C1 segment of cervical spinal cord (tissue), 14 donors: Measurements from ENCODE around the gene SLMAP.

Experiments
- DNase-seq, 14 donors: peaks; one replicate each; lab custom pipeline; 2025; lab: John Stamatoyannopoulos, UW

SLMAP gene

GRCh38 chr3:57755741-57756527 is at the start of gene SLMAP:
Gene SLMAP (plus strand): TSS chr3:57756309. CDS start chr3:57757652, 1,343 bp downstream.
- DNase-seq, result peak; percentile 83 to 97 (median 95)

- no peak for DNase-seq
Observed at GRCh38 chr3:57706462-57706861, 49.6 kb upstream of the SLMAP start.

- no peak for DNase-seq
Observed at GRCh38 chr3:57709031-57709430, 47.1 kb upstream of the SLMAP start.

GRCh38 chr3:57709559-57709958 is 46.5 kb upstream of the SLMAP start:
- DNase-seq, result no peak

GRCh38 chr3:57715686-57716085 is 40.4 kb upstream of the SLMAP start:
- no peak for DNase-seq

- DNase-seq, result no peak
Observed at GRCh38 chr3:57717205-57717868, 38.8 kb upstream of the SLMAP start.

GRCh38 chr3:57718118-57718517 is 38.0 kb upstream of the SLMAP start:
- DNase-seq, result no peak

GRCh38 chr3:57726397-57726796 is 29.7 kb upstream of the SLMAP start:
- DNase-seq, result no peak

GRCh38 chr3:57727106-57727505 is 29.0 kb upstream of the SLMAP start:
- no peak for DNase-seq

- DNase-seq, result no peak
Observed at GRCh38 chr3:57729334-57730045, 26.6 kb upstream of the SLMAP start.

- DNase-seq, result no peak
Observed at GRCh38 chr3:57730682-57731081, 25.4 kb upstream of the SLMAP start.

- no peak for DNase-seq
Observed at GRCh38 chr3:57731311-57731710, 24.8 kb upstream of the SLMAP start.

GRCh38 chr3:57733790-57734189 is 22.3 kb upstream of the SLMAP start:
- no peak for DNase-seq

- no peak for DNase-seq
Observed at GRCh38 chr3:57735405-57735804, 20.7 kb upstream of the SLMAP start.

GRCh38 chr3:57737840-57738239 is 18.3 kb upstream of the SLMAP start:
- no peak for DNase-seq

GRCh38 chr3:57738391-57738790 is 17.7 kb upstream of the SLMAP start:
- DNase-seq, result no peak

GRCh38 chr3:57740027-57740426 is 16.1 kb upstream of the SLMAP start:
- DNase-seq, result no peak

GRCh38 chr3:57743496-57743895 is 12.6 kb upstream of the SLMAP start:
- DNase-seq, result no peak

GRCh38 chr3:57745101-57745500 is 11.0 kb upstream of the SLMAP start:
- no peak for DNase-seq

GRCh38 chr3:57746156-57747010 is 9.7 kb upstream of the SLMAP start:
- no peak for DNase-seq

- DNase-seq, result no peak
Observed at GRCh38 chr3:57749542-57749941, 6.6 kb upstream of the SLMAP start.

GRCh38 chr3:57752307-57752706 is 3.8 kb upstream of the SLMAP start:
- no peak for DNase-seq
